IMR-90 (cell line): ENCODE results near the gene TACC2. TPM values are rescaled to one million over a fixed set of nuclear protein-coding genes. Genes with fewer than 3 reads are reported as not detected.

Experiments used
- ATAC-seq: fragments of 200-7000 bp; cut with Tn5 transposase; 2 replicates; pipeline ENCODE4 v1.9.1; 2020; ENCODE audit warnings: low read depth, mild to moderate bottlenecking, moderate library complexity
- BruUV-seq: library from RNA; stranded (reverse); fragments of 400-500 nt; replicated peaks from 2 replicates; lab custom pipeline; 2021; lab: Mats Ljungman, UMichigan
- CTCF ChIA-PET: fragments of 300-600 bp; formaldehyde crosslinking; extraction: SDS; loops from one replicate; lab custom pipeline; 2021; ENCODE audit warnings: antibody characterized with exemption; lab: Yijun Ruan, JAX
- POLR2A ChIA-PET: fragments of 300-600 bp; sonication (Branson Sonifier 250); formaldehyde crosslinking; loops from one replicate; lab custom pipeline; 2022; ENCODE audit warnings: antibody characterized with exemption; ENCODE audit not compliant: unreplicated experiment; lab: Charles Lee
- DNase-seq: peaks from one replicate; pipeline ENCODE4 v3.0.0; 2013
- H2AFZ ChIP-seq: replicated peaks from 2 replicates; pipeline ENCODE3; 2013; ENCODE audit warnings: low read length, mild to moderate bottlenecking; ENCODE audit not compliant: poor library complexity
- H2AK5ac ChIP-seq: 2 replicates; pipeline ENCODE4 v1.6.1; 2013; ENCODE audit warnings: low read depth, low read length, inconsistent platforms
- H2AK9ac ChIP-seq: replicated peaks from 2 replicates; pipeline ENCODE3; 2013; ENCODE audit warnings: mild to moderate bottlenecking, low read depth, low read length, moderate library complexity; ENCODE audit not compliant: poor library complexity
- H2BK120ac ChIP-seq: 2 replicates; pipeline ENCODE4 v1.6.1; 2013; ENCODE audit warnings: low read depth, low read length, inconsistent platforms
- H2BK15ac ChIP-seq: 3 replicates; pipeline ENCODE4 v1.6.1; 2013; ENCODE audit warnings: low read depth, low read length, inconsistent platforms
- H2BK20ac ChIP-seq: 2 replicates; pipeline ENCODE4 v1.6.1; 2013; ENCODE audit warnings: low read depth, mild to moderate bottlenecking, inconsistent platforms, low read length, moderate library complexity
- H2BK5ac ChIP-seq: 2 replicates; pipeline ENCODE4 v1.6.1; 2013; ENCODE audit warnings: mild to moderate bottlenecking, low read depth, low read length, inconsistent platforms; ENCODE audit not compliant: poor library complexity, severe bottlenecking
- H3K14ac ChIP-seq: replicated peaks from 2 replicates; pipeline ENCODE4 v1.6.1; 2013; ENCODE audit warnings: low read depth, low read length, inconsistent platforms
- H3K18ac ChIP-seq: 2 replicates; pipeline ENCODE4 v1.6.1; 2013; ENCODE audit warnings: low read depth, low read length, control low read depth
- H3K23ac ChIP-seq: 2 replicates; pipeline ENCODE4 v1.6.1; 2013; ENCODE audit warnings: low read depth, low read length, inconsistent platforms
- H3K27ac ChIP-seq: 2 replicates; pipeline ENCODE4 v1.5.1; 2013; ENCODE audit warnings: mild to moderate bottlenecking, control low read depth, low read length; ENCODE audit not compliant: insufficient read depth
- H3K27me3 ChIP-seq: 2 replicates; pipeline ENCODE4 v1.6.1; 2013; ENCODE audit warnings: low read length; ENCODE audit not compliant: control insufficient read depth, insufficient read depth
- H3K36me3 ChIP-seq: 2 replicates; pipeline ENCODE4 v1.6.1; 2013; ENCODE audit warnings: low read length, mixed read lengths; ENCODE audit not compliant: control insufficient read depth, insufficient read depth
- H3K4ac ChIP-seq: 2 replicates; pipeline ENCODE4 v1.6.1; 2013; ENCODE audit warnings: low read depth, low read length, inconsistent platforms
- H3K4me1 ChIP-seq: 2 replicates; pipeline ENCODE4 v1.6.1; 2013; ENCODE audit warnings: low read length, mixed read lengths; ENCODE audit not compliant: control insufficient read depth, insufficient read depth
- H3K4me2 ChIP-seq: 2 replicates; pipeline ENCODE4 v1.6.1; 2013; ENCODE audit warnings: low read depth, mild to moderate bottlenecking, control low read depth, low read length, moderate library complexity
- H3K4me3 ChIP-seq: 2 replicates; pipeline ENCODE4 v1.5.1; 2013; ENCODE audit warnings: low read depth, mild to moderate bottlenecking, control low read depth, low read length, moderate library complexity; ENCODE audit not compliant: insufficient read depth
- H3K56ac ChIP-seq: 2 replicates; pipeline ENCODE4 v1.6.1; 2013; ENCODE audit warnings: low read length, inconsistent platforms; ENCODE audit not compliant: insufficient read depth; ENCODE audit errors: extremely low read depth
- H3K79me1 ChIP-seq, 2 experiments: 2 replicates each; pipeline ENCODE4 v1.6.1; 2013; ENCODE audit warnings: low read length in 2 of 2, inconsistent platforms in 1 of 2, low read depth in 1 of 2
- H3K9ac ChIP-seq: 2 replicates; pipeline ENCODE4 v1.6.1; 2013; ENCODE audit warnings: low read depth, low read length, control low read depth
- H3K9me1 ChIP-seq: 2 replicates; pipeline ENCODE4 v1.6.1; 2013; ENCODE audit warnings: low read length, inconsistent platforms; ENCODE audit not compliant: insufficient read depth
- H3K9me3 ChIP-seq: 2 replicates; pipeline ENCODE4 v1.6.1; 2013; ENCODE audit warnings: low read length; ENCODE audit not compliant: control insufficient read depth, insufficient read depth
- H4K20me1 ChIP-seq: 2 replicates; pipeline ENCODE4 v1.6.1; 2013; ENCODE audit warnings: low read length, inconsistent platforms; ENCODE audit not compliant: insufficient read depth
- H4K5ac ChIP-seq: 2 replicates; pipeline ENCODE4 v1.6.1; 2013; ENCODE audit warnings: mild to moderate bottlenecking, low read depth, low read length, control low read depth
- H4K8ac ChIP-seq, 2 experiments: 2 replicates each; pipeline ENCODE4 v1.6.1; 2013; ENCODE audit warnings: low read depth in 2 of 2, low read length in 2 of 2, control low read depth in 1 of 2, inconsistent platforms in 1 of 2
- H4K91ac ChIP-seq: 2 replicates; pipeline ENCODE4 v1.6.1; 2013; ENCODE audit warnings: low read depth, low read length, inconsistent platforms; ENCODE audit not compliant: insufficient read depth
- BHLHE40 ChIP-seq: fragments of 150-350 bp; IDR thresholded peaks from 2 replicates; pipeline ENCODE4 v1.6.1; 2016; ENCODE audit warnings: mild to moderate bottlenecking, low read depth, low read length
- CEBPB ChIP-seq: IDR thresholded peaks from 2 replicates; pipeline ENCODE4 v1.6.1; 2012; ENCODE audit warnings: low read depth, low read length, improper control_type of control experiment
- CHD1 ChIP-seq: IDR thresholded peaks from 2 replicates; pipeline ENCODE4 v1.6.1; 2012; ENCODE audit warnings: low read depth, low read length, improper control_type of control experiment
- CTCF ChIP-seq: conservative IDR thresholded peaks from 2 replicates; pipeline ENCODE4 v1.5.1; 2012; ENCODE audit warnings: mild to moderate bottlenecking, low read depth, low read length, improper control_type of control experiment
- FOS ChIP-seq: fragments of 150-350 bp; IDR thresholded peaks from 2 replicates; pipeline ENCODE4 v1.6.1; 2016; ENCODE audit warnings: low read depth, low read length
- MAFK ChIP-seq: IDR thresholded peaks from 2 replicates; pipeline ENCODE4 v1.6.1; 2012; ENCODE audit warnings: low read depth, low read length, improper control_type of control experiment
- MXI1 ChIP-seq: IDR thresholded peaks from 2 replicates; pipeline ENCODE4 v1.6.1; 2012; ENCODE audit warnings: low read depth, mild to moderate bottlenecking, low read length, moderate library complexity, borderline replicate concordance
- NFE2L2 ChIP-seq: fragments of 150-350 bp; IDR thresholded peaks from 2 replicates; pipeline ENCODE4 v1.6.1; 2016; ENCODE audit warnings: low read depth, mild to moderate bottlenecking, low read length
- RAD21 ChIP-seq: IDR thresholded peaks from 2 replicates; pipeline ENCODE4 v1.6.1; 2012; ENCODE audit warnings: low read length, improper control_type of control experiment
- RFX5 ChIP-seq: IDR thresholded peaks from 2 replicates; pipeline ENCODE4 v1.8.0; 2012; ENCODE audit warnings: low read depth, mild to moderate bottlenecking, low read length, moderate library complexity
- USF2 ChIP-seq: fragments of 150-350 bp; IDR thresholded peaks from 2 replicates; pipeline ENCODE4 v1.6.1; 2017; ENCODE audit warnings: mild to moderate bottlenecking, antibody characterized with exemption, low read length, low read depth
- WGBS, 2 experiments: methylation state at CpG; one replicate each; pipeline versions ENCODE4 v1.1.5 to v1.1.7; 2013; ENCODE audit warnings: missing lambda C conversion rate in 2 of 2; ENCODE audit not compliant: insufficient read length in 1 of 2; ENCODE audit errors: extremely low coverage in 2 of 2; 5-methylcytosine and 5-hydroxymethylcytosine counted together
- dilution Hi-C: fragments of 300-500 bp; cut with HindIII; formaldehyde crosslinking; loops from one replicate; pipeline ENCODE4 v1.14.3; 2018; ENCODE audit warnings: low sequenced_read_pairs; ENCODE audit not compliant: unreplicated experiment
- in situ Hi-C: fragments of 300-500 bp; cut with MboI; formaldehyde crosslinking; loops from 3 replicates; pipeline ENCODE4 v1.14.3; 2019; ENCODE audit warnings: low sequenced_read_pairs, inconsistent platforms, mixed read lengths
- intact Hi-C: fragments of 100-400 bp; cut with micrococcal nuclease; formaldehyde crosslinking; loops from 2 replicates; pipeline ENCODE4 v1.10.0; 2022
- polyA plus RNA-seq, 3 experiments: library from polyadenylated mRNA; depleted of rRNA; stranded (reverse); fragments of >200 nt; gene quantifications; 2 replicates each; pipeline ENCODE4 v1.2.3, GENCODE V29; 2012; ENCODE audit warnings: low replicate concordance in 1 of 3
- total RNA-seq: library from RNA; depleted of rRNA; stranded (reverse); fragments of >200 nt; gene quantifications from 2 replicates; pipeline ENCODE4 v1.2.3, GENCODE V29; 2012

The TACC2 gene
- total and polyA plus RNA-seq, 2 of the 4 experiments (the other 2 are of a cell fraction), result 2.9 to 15.4 TPM

- no peak for TF ChIP-seq NFE2L2
Measured at GRCh38 chr10:122130474-122131110, 141.6 kb downstream of the TACC2 start (continued).

GRCh38 chr10:122132331-122132755, 143.4 kb downstream of the TACC2 start:
- no peak overlapping the region for H3K14ac ChIP-seq

More at GRCh38 chr10:122132331-122132755, 143.4 kb downstream of the TACC2 start:
- Histone ChIP-seq H3K9me1 (peaks cover 14% of the 10 kb centered on the region), H3K56ac (no peak overlapping the region), H4K5ac (no peak overlapping the region), H2BK20ac (no peak overlapping the region), H2BK120ac (no peak overlapping the region), H3K9me3 (no peaks in the 10 kb centered on the region), H3K18ac (no peak overlapping the region), H3K4ac (no peak overlapping the region), H4K91ac (no peak overlapping the region), H2AFZ (no peak overlapping the region), H3K27me3 (no peaks in the 10 kb centered on the region), H3K27ac (no peak overlapping the region), H3K9ac (no peak overlapping the region), H2BK15ac (no peak overlapping the region), H3K79me1 (peaks cover 19 to 60% of the 10 kb centered on the region in 2 experiments), H3K36me3 (peaks cover 4% of the 10 kb centered on the region; the same call in 1 of the 2 replicates), H4K8ac (no peak overlapping the region), H3K4me1 (peaks cover 8% of the 10 kb centered on the region), H2AK5ac (no peak overlapping the region; the same call in 1 of the 2 replicates), H3K4me3 (no peak overlapping the region), H3K4me2 (no peak overlapping the region), H2AK9ac (no peak overlapping the region), H3K23ac (no peak overlapping the region), H2BK5ac (no peak overlapping the region), H4K20me1 (peaks cover 13% of the 10 kb centered on the region; the same call in 1 of the 2 replicates)
- no peak for ATAC-seq
- in situ Hi-C loops, result loop anchor here (25.0 kb wide), 1 partner anchor 1030 kb away; the partner anchor contains the start of gene BUB3
- BruUV-seq, result no TSS peak
- intact Hi-C loops, result no loop called here
- ChIA-PET POLR2A (no interaction called here), CTCF (no interaction called here)
- DNase-seq, result no peak
- dilution Hi-C loops, result no loop called here
- no CpG with 5 or more reads among the region's 15 CpGs for WGBS, 2 experiments
- no peak for TF ChIP-seq MAFK
- no peak for TF ChIP-seq RAD21
- TF ChIP-seq MXI1, result no peak
- no peak for TF ChIP-seq USF2
- no peak for TF ChIP-seq CEBPB
- TF ChIP-seq RFX5, result no peak
- TF ChIP-seq NFE2L2, result no peak
- TF ChIP-seq FOS, result no peak
- no peak for TF ChIP-seq CTCF
- no peak for TF ChIP-seq CHD1
- TF ChIP-seq BHLHE40, result no peak
